Hepatocyte (in vitro differentiated cells): ENCODE measurements around the gene HOXB3. TPM values are rescaled to one million over a fixed set of nuclear protein-coding genes. Genes with fewer than 3 reads are reported as not detected.

Source experiments
- DNase-seq: peaks from one replicate; pipeline ENCODE4 v3.0.0-alpha.2; 2016; ENCODE audit warnings: low spot score
- H2AFZ ChIP-seq: fragments of 200-600 bp; sonication (generic); 2 replicates; pipeline ENCODE4 v1.6.0; 2016; ENCODE audit warnings: antibody characterized with exemption, mild to moderate bottlenecking
- H3K27ac ChIP-seq: fragments of 200-600 bp; sonication (generic); 2 replicates; pipeline ENCODE4 v1.5.1; 2016; ENCODE audit warnings: mild to moderate bottlenecking
- H3K27me3 ChIP-seq: fragments of 200-600 bp; sonication (generic); 2 replicates; pipeline ENCODE4 v1.6.1; 2016
- H3K36me3 ChIP-seq: fragments of 200-600 bp; sonication (generic); replicated peaks from 2 replicates; pipeline ENCODE4 v1.5.1; 2016; ENCODE audit warnings: low read depth; ENCODE audit not compliant: insufficient read depth
- H3K4me1 ChIP-seq: fragments of 200-600 bp; sonication (generic); 2 replicates; pipeline ENCODE4 v1.5.1; 2016; ENCODE audit warnings: mild to moderate bottlenecking, moderate library complexity; ENCODE audit not compliant: insufficient read depth
- H3K4me2 ChIP-seq: fragments of 200-600 bp; sonication (generic); 2 replicates; pipeline ENCODE4 v1.6.0; 2016
- H3K4me3 ChIP-seq: fragments of 200-600 bp; sonication (generic); 2 replicates; pipeline ENCODE4 v1.5.1; 2016; ENCODE audit warnings: mild to moderate bottlenecking
- H3K79me2 ChIP-seq: fragments of 200-600 bp; sonication (generic); 2 replicates; pipeline ENCODE4 v1.6.0; 2017; ENCODE audit warnings: mild to moderate bottlenecking
- H3K9me2 ChIP-seq: fragments of 200-600 bp; sonication (generic); replicated peaks from 2 replicates; pipeline ENCODE4 v1.6.0; 2017; ENCODE audit warnings: mild to moderate bottlenecking; ENCODE audit not compliant: insufficient read depth
- H3K9me3 ChIP-seq: fragments of 200-600 bp; sonication (generic); 2 replicates; pipeline ENCODE4 v1.5.1; 2016; ENCODE audit warnings: low read depth, mild to moderate bottlenecking
- H4K20me1 ChIP-seq: fragments of 200-600 bp; sonication (generic); 2 replicates; pipeline ENCODE4 v1.6.0; 2016; ENCODE audit warnings: mild to moderate bottlenecking; ENCODE audit not compliant: insufficient read depth, poor library complexity, severe bottlenecking
- CTCF ChIP-seq: fragments of 200-600 bp; sonication (generic); IDR thresholded peaks from 2 replicates; pipeline ENCODE4 v1.5.1; 2016; ENCODE audit warnings: antibody characterized with exemption, mild to moderate bottlenecking; ENCODE audit not compliant: poor library complexity
- EZH2 ChIP-seq: fragments of 200-600 bp; sonication (generic); IDR thresholded peaks from 2 replicates; pipeline ENCODE4 v1.6.1; 2016; ENCODE audit warnings: antibody characterized with exemption, mild to moderate bottlenecking, borderline replicate concordance
- EZH2phosphoT487 ChIP-seq: fragments of 200-600 bp; sonication (generic); IDR thresholded peaks from one replicate; pipeline ENCODE4 v1.6.1; 2018; ENCODE audit warnings: antibody characterized with exemption, mild to moderate bottlenecking, low read depth, moderate library complexity; ENCODE audit not compliant: unreplicated experiment, severe bottlenecking
- WGBS: methylation state at CpG from one replicate; pipeline ENCODE4 v1.1.6; 2016; ENCODE audit warnings: low lambda C conversion rate; ENCODE audit errors: missing lambda C conversion rate; 5-methylcytosine and 5-hydroxymethylcytosine counted together
- polyA plus RNA-seq: library from polyadenylated mRNA; unstranded; fragments of >200 nt; fragmentation: Nextera tagmentation; extraction: Ambion mirVana; gene quantifications from 2 replicates; pipeline ENCODE4 v1.2.1, GENCODE V29; 2016
- total RNA-seq: library from RNA; depleted of rRNA; stranded (reverse); fragments of >200 nt; gene quantifications from 2 replicates; pipeline ENCODE4 v1.2.3, GENCODE V29; 2014

Gene HOXB3
- total and polyA plus RNA-seq, 2 experiments from 2014 or later, result 1.8 to 5.9 TPM

- Histone ChIP-seq H3K79me2 (no peaks in the 10 kb centered on the region), H3K4me3 (no peak overlapping the region), H3K9me2 (no peaks in the 10 kb centered on the region), H2AFZ (no peak overlapping the region), H4K20me1 (no peaks in the 10 kb centered on the region), H3K4me1 (peaks cover 9% of the 10 kb centered on the region), H3K9me3 (no peaks in the 10 kb centered on the region), H3K4me2 (no peak overlapping the region), H3K27me3 (peaks cover 83% of the 10 kb centered on the region), H3K36me3 (no peaks in the 10 kb centered on the region), H3K27ac (no peak overlapping the region)
- no peak for DNase-seq
- TF ChIP-seq EZH2phosphoT487 (no peak), EZH2 (no peak), CTCF (no peak)
- 29% methylated on average over 7 of the region's 7 CpGs for WGBS
These were observed 61.7 kb downstream of the HOXB3 start for GRCh38 chr17:48528153-48528935.

GRCh38 chr17:48527547-48527932, 62.5 kb downstream of the HOXB3 start:
- H3K9me2 ChIP-seq, result no peaks in the 10 kb centered on the region
- DNase-seq, result no peak
- no peaks in the 10 kb centered on the region for H3K79me2 ChIP-seq
- H3K36me3 ChIP-seq, result no peaks in the 10 kb centered on the region
- TF ChIP-seq CTCF (no peak), EZH2phosphoT487 (no peak), EZH2 (no peak)
- peaks cover 12% of the 10 kb centered on the region for H3K4me1 ChIP-seq
- peaks cover 78% of the 10 kb centered on the region for H3K27me3 ChIP-seq
- H3K9me3 ChIP-seq, result no peaks in the 10 kb centered on the region
- H4K20me1 ChIP-seq, result no peaks in the 10 kb centered on the region
- WGBS, result 40% methylated on average over 12 of the region's 14 CpGs
- H2AFZ ChIP-seq, result peak overlapping the region; percentile 35
- H3K4me2 ChIP-seq, result peak overlapping the region; percentile 64
- peak overlapping the region; percentile 40 for H3K27ac ChIP-seq
- H3K4me3 ChIP-seq, result no peak overlapping the region

DNA sequence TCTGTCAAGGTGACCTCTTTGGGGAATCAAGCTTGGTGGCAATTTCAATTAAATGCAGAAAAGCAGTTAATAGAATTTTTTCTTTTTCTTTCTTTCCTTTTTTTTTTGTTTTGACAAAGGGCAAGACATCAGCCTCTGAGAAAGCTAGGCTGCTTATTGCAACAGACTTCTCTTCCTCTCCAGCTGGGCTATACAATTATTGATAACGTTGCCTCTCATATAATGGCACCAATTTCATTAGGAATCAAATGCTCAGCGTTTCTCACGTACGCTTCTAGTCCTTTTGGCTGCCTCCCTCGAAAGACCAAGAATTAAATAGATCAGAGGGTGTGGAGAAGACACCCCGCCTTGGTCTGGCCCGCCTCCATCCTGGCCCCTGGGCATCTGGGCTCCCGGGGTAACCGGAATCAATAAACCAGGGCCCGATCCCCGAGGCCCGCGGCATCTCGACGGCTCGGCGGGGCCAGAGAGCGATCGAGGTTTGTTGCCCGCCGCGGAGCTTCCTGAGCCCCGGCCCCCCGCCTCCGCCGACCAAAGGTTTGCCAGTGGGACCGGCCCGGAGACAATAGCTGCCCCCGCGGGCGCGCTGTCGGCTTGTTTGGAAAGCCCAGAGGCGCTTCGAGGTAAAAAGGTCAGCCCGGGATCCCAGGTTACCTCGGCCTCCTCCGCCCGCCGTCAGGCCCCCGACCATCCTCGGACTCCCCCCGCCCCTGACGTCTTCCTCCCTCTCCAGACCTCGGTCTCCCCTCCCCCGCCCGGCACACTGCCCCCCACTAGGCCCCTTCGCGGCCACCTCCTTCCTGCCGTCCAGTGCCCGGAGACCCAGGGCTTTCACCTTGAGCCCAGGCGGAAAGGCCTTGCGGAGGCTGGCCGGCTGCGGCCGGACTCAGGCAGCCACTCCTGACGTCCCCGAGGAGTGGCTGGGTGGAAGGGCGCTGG, 63.2 kb downstream of the HOXB3 start:
- no peaks in the 10 kb centered on the region for H3K79me2 ChIP-seq
- TF ChIP-seq EZH2phosphoT487 (no peak), EZH2 (peak; percentile 21)
- peaks cover 75% of the 10 kb centered on the region for H3K27me3 ChIP-seq
- no peaks in the 10 kb centered on the region for H4K20me1 ChIP-seq
- H2AFZ ChIP-seq, result peak overlapping the region; percentile 35
- H3K4me1 ChIP-seq, result peaks cover 19% of the 10 kb centered on the region
- DNase-seq, result no peak
- no peaks in the 10 kb centered on the region for H3K36me3 ChIP-seq
- WGBS, result 16% methylated on average over 42 of the region's 59 CpGs
- peak overlapping the region; percentile 40 for H3K27ac ChIP-seq
- H3K4me3 ChIP-seq, result no peak overlapping the region
- H3K9me2 ChIP-seq, result no peaks in the 10 kb centered on the region
- peak overlapping the region; percentile 64 for H3K4me2 ChIP-seq
- H3K9me3 ChIP-seq, result no peaks in the 10 kb centered on the region

GRCh38 chr17:48523010-48523409, 67.0 kb downstream of the HOXB3 start:
- Histone ChIP-seq H3K27me3 (peaks cover 37% of the 10 kb centered on the region), H3K27ac (no peak overlapping the region), H3K79me2 (no peaks in the 10 kb centered on the region), H3K9me2 (no peaks in the 10 kb centered on the region), H3K36me3 (no peaks in the 10 kb centered on the region), H3K9me3 (no peaks in the 10 kb centered on the region), H4K20me1 (no peaks in the 10 kb centered on the region), H3K4me2 (no peak overlapping the region), H3K4me1 (peaks cover 20% of the 10 kb centered on the region), H2AFZ (no peak overlapping the region), H3K4me3 (no peak overlapping the region)
- TF ChIP-seq CTCF (peak; percentile 29), EZH2phosphoT487 (no peak)
- 68% methylated on average over 6 of the region's 6 CpGs for WGBS
- no peak for DNase-seq
